B cell (primary cell): ENCODE results near the gene WDR70. TPM values are rescaled to one million over a fixed set of nuclear protein-coding genes. Genes with fewer than 3 reads are reported as not detected.

Experiments used
- ATAC-seq: fragments of 200-7000 bp; cut with Tn5 transposase; one replicate; pipeline ENCODE4 v1.10.0; 2021; ENCODE audit warnings: low read depth, mild to moderate bottlenecking, moderate number of reproducible peaks, moderate library complexity
- CTCF ChIA-PET: fragments of 350-600 bp; sonication (Branson Sonifier 250); formaldehyde crosslinking; loops from one replicate; lab custom pipeline; 2021; ENCODE audit warnings: antibody characterized with exemption, inconsistent platforms; lab: Charles Lee
- POLR2A ChIA-PET: fragments of 350-600 bp; sonication (Branson Sonifier 250); formaldehyde crosslinking; loops from one replicate; lab custom pipeline; 2021; ENCODE audit warnings: antibody characterized with exemption; lab: Charles Lee
- DNase-seq: peaks from one replicate; pipeline ENCODE4 v3.0.0; 2013
- H2AFZ ChIP-seq: 2 replicates; pipeline ENCODE4 v1.6.1; 2012; ENCODE audit warnings: mild to moderate bottlenecking, low read depth, low read length; ENCODE audit not compliant: insufficient read depth, poor library complexity, severe bottlenecking
- H3K27ac ChIP-seq, 2 donors: 1 replicate in 1 of 2; 2 replicates in 1 of 2; pipeline ENCODE4 v1.5.1; 2012 to 2013; ENCODE audit warnings: low read length in 2 of 2, mild to moderate bottlenecking in 2 of 2, moderate library complexity in 1 of 2
- H3K27me3 ChIP-seq, 4 experiments: fragments of 200-600 bp in 1 of 4; sonication (generic) in 1 of 4; replicated peaks in 1 of 4; 1 replicate in 2 of 4; 2 replicates in 2 of 4; pipeline versions ENCODE4 v1.6.1 to v1.7.0; 2013 to 2016; ENCODE audit warnings: low read length in 3 of 4, mild to moderate bottlenecking in 2 of 4, mixed read lengths in 1 of 4, moderate library complexity in 1 of 4; ENCODE audit not compliant: insufficient read depth in 4 of 4, control insufficient read depth in 3 of 4; ENCODE audit errors: control extremely low read depth in 1 of 4
- H3K36me3 ChIP-seq, 2 experiments: replicated peaks in 1 of 2; 1 replicate in 1 of 2; 2 replicates in 1 of 2; pipeline versions ENCODE4 v1.6.1 to v1.7.1; 2013; ENCODE audit warnings: low read length in 1 of 2; ENCODE audit not compliant: insufficient read depth in 2 of 2, control insufficient read depth in 1 of 2; ENCODE audit errors: control extremely low read depth in 1 of 2, extremely low read depth in 1 of 2
- H3K4me1 ChIP-seq, 2 donors: fragments of 200-600 bp in 1 of 2; sonication (generic) in 1 of 2; 1 replicate in 1 of 2; 2 replicates in 1 of 2; pipeline versions ENCODE4 v1.5.1 to v1.6.1; 2013 to 2017; ENCODE audit warnings: low read length in 2 of 2; ENCODE audit not compliant: control insufficient read depth in 2 of 2, insufficient read depth in 2 of 2
- H3K4me2 ChIP-seq: replicated peaks from 2 replicates; pipeline ENCODE3; 2012; ENCODE audit warnings: mild to moderate bottlenecking, low read depth, low read length; ENCODE audit not compliant: poor library complexity, severe bottlenecking
- H3K4me3 ChIP-seq, 5 experiments: fragments of 200-600 bp in 1 of 5; sonication (generic) in 1 of 5; 1 replicate in 3 of 5; 2 replicates in 2 of 5; pipeline versions ENCODE4 v1.5.1 to v1.7.0; 2011 to 2016; ENCODE audit warnings: low read length in 4 of 5, mild to moderate bottlenecking in 4 of 5, low read depth in 2 of 5, control low read depth in 1 of 5, moderate library complexity in 1 of 5; ENCODE audit not compliant: insufficient read depth in 1 of 5; ENCODE audit errors: control extremely low read depth in 1 of 5, extremely low read depth in 1 of 5
- H3K79me2 ChIP-seq: fragments of 200-600 bp; sonication (generic); one replicate; pipeline ENCODE4 v1.6.0; 2016; ENCODE audit warnings: low read length; ENCODE audit not compliant: control insufficient read depth, insufficient read depth
- H3K9ac ChIP-seq: fragments of 200-600 bp; sonication (generic); 2 replicates; pipeline ENCODE4 v1.6.1; 2017; ENCODE audit warnings: mild to moderate bottlenecking, low read length, moderate library complexity
- H3K9me3 ChIP-seq, 3 donors: one replicate each; pipeline versions ENCODE4 v1.6.1 to v1.7.1; 2013; ENCODE audit warnings: low read length in 2 of 3; ENCODE audit not compliant: control insufficient read depth in 2 of 3, insufficient read depth in 1 of 3; ENCODE audit errors: control extremely low read depth in 1 of 3
- H4K20me1 ChIP-seq: 2 replicates; pipeline ENCODE4 v1.6.0; 2012; ENCODE audit warnings: mild to moderate bottlenecking, low read length; ENCODE audit not compliant: insufficient read depth, control insufficient read depth, poor library complexity, severe bottlenecking
- H3K27ac Mint-ChIP-seq: one replicate; pipeline ENCODE4 v1.8.0; 2021; ENCODE audit warnings: mixed read lengths
- H3K27me3 Mint-ChIP-seq: one replicate; pipeline ENCODE4 v1.8.0; 2021; ENCODE audit warnings: mixed read lengths
- H3K4me1 Mint-ChIP-seq: one replicate; pipeline ENCODE4 v1.8.0; 2021; ENCODE audit warnings: mixed read lengths
- H3K4me3 Mint-ChIP-seq: one replicate; pipeline ENCODE4 v1.8.0; 2021; ENCODE audit warnings: mixed read lengths
- H3K9me3 Mint-ChIP-seq: one replicate; pipeline ENCODE4 v1.8.0; 2022; ENCODE audit warnings: mixed read lengths; ENCODE audit not compliant: insufficient read depth
- CTCF ChIP-seq: fragments of 200-600 bp; IDR thresholded peaks from one replicate; pipeline ENCODE4 v1.8.0; 2022; ENCODE audit warnings: antibody characterized with exemption, mild to moderate bottlenecking
- EZH2 ChIP-seq: IDR thresholded peaks from 2 replicates; pipeline ENCODE4 v1.6.1; 2012; ENCODE audit warnings: borderline replicate concordance, low read depth, mild to moderate bottlenecking, moderate library complexity, low read length; ENCODE audit not compliant: insufficient read depth, poor library complexity, severe bottlenecking
- intact Hi-C: fragments of 100-400 bp; cut with micrococcal nuclease; formaldehyde crosslinking; loops from one replicate; pipeline ENCODE4 v1.10.0; 2022
- polyA plus RNA-seq: library from polyadenylated mRNA; depleted of rRNA; stranded (reverse); fragments of >200 nt; gene quantifications from 2 replicates; pipeline ENCODE4 v1.2.3, GENCODE V29; 2012
- total RNA-seq, 2 donors: library from RNA; stranded (reverse); fragments of 120-200 nt in 1 of 2; gene quantifications; 1 replicate in 1 of 2; 2 replicates in 1 of 2; pipeline versions ENCODE4 v1.2.3 to v1.2.4, GENCODE V29; 2013 to 2022

WDR70 gene
- total and polyA plus RNA-seq, 2 donors (not counting 1 experiment from before 2014, with no cell fraction given), result 12.8 to 46.8 TPM

- POLR2A ChIA-PET, result no interaction called here
- no peak overlapping the region for H3K4me3 ChIP-seq
- no peaks in the 10 kb centered on the region for H3K79me2 ChIP-seq
- Mint-ChIP-seq H3K27me3 (no peaks in the 10 kb centered on the region), H3K27ac (no peak overlapping the region), H3K9me3 (peaks cover 4% of the 10 kb centered on the region), H3K4me1 (no peaks in the 10 kb centered on the region), H3K4me3 (no peak overlapping the region)
- intact Hi-C loops, result no loop called here
- H3K4me2 ChIP-seq, result no peak overlapping the region
- CTCF ChIA-PET, result no interaction called here
- no peak overlapping the region for H3K9ac ChIP-seq
- no peak for ATAC-seq
- H3K27me3 ChIP-seq, result no peaks in the 10 kb centered on the region
- no peak overlapping the region for H3K27ac ChIP-seq
- no peak overlapping the region for H2AFZ ChIP-seq
- H3K4me1 ChIP-seq, result no peaks in the 10 kb centered on the region
- no peak for TF ChIP-seq CTCF
- peaks cover 3 to 34% of the 10 kb centered on the region in 2 experiments for H3K36me3 ChIP-seq
- DNase-seq, result no peak
- peaks cover 0 to 4% (median 0%) of the 10 kb centered on the region in 3 donors for H3K9me3 ChIP-seq
- H4K20me1 ChIP-seq, result no peaks in the 10 kb centered on the region
Measured at GRCh38 chr5:37740331-37741066, 361.4 kb downstream of the WDR70 start.

- POLR2A ChIA-PET, result no interaction called here
- Mint-ChIP-seq H3K27ac (no peak overlapping the region), H3K27me3 (no peaks in the 10 kb centered on the region), H3K4me3 (no peak overlapping the region), H3K9me3 (peaks cover 4% of the 10 kb centered on the region), H3K4me1 (no peaks in the 10 kb centered on the region)
- Histone ChIP-seq H4K20me1 (no peaks in the 10 kb centered on the region), H3K79me2 (no peaks in the 10 kb centered on the region), H3K4me1 (no peaks in the 10 kb centered on the region), H3K4me2 (no peak overlapping the region), H3K27me3 (no peaks in the 10 kb centered on the region), H3K9me3 (peaks cover 0 to 4% (median 0%) of the 10 kb centered on the region in 3 donors), H3K4me3 (no peak overlapping the region), H3K27ac (no peak overlapping the region), H2AFZ (no peak overlapping the region), H3K36me3 (peaks cover 3 to 31% of the 10 kb centered on the region in 2 experiments), H3K9ac (no peak overlapping the region)
- no peak for ATAC-seq
- no peak for TF ChIP-seq CTCF
- TF ChIP-seq EZH2, result no peak
- CTCF ChIA-PET, result no interaction called here
- intact Hi-C loops, result no loop called here
- DNase-seq, result no peak
Measured at GRCh38 chr5:37742111-37742510, 363.0 kb downstream of the WDR70 start.
